Astrocyte (in vitro differentiated cells and primary cell): ENCODE data around the gene CIB4. TPM values are rescaled to one million over a fixed set of nuclear protein-coding genes. Genes with fewer than 3 reads are reported as not detected.

Experiments used
- DNase-seq: peaks from one replicate; pipeline ENCODE4 v3.0.0-alpha.2; 2010; ENCODE audit warnings: low read depth
- FAIRE-seq: peaks from 2 replicates; lab custom pipeline; 2011; peaks lifted over from hg19 to GRCh38; lab: Jason Lieb, UNC
- H2AFZ ChIP-seq: 2 replicates; pipeline ENCODE4 v1.6.0; 2012; ENCODE audit warnings: low read depth, low read length, inconsistent platforms
- H3K27ac ChIP-seq: 2 replicates; pipeline ENCODE4 v1.5.1; 2011; ENCODE audit warnings: low read depth, low read length, inconsistent platforms
- H3K27me3 ChIP-seq: 2 replicates; pipeline ENCODE4 v1.6.0; 2011; ENCODE audit warnings: low read length, inconsistent platforms; ENCODE audit not compliant: insufficient read depth
- H3K36me3 ChIP-seq: 2 replicates; pipeline ENCODE4 v1.5.1; 2011; ENCODE audit warnings: low read length, inconsistent platforms; ENCODE audit not compliant: insufficient read depth
- H3K4me1 ChIP-seq: 2 replicates; pipeline ENCODE4 v1.5.1; 2011; ENCODE audit warnings: low read length, inconsistent platforms; ENCODE audit not compliant: insufficient read depth
- H3K4me2 ChIP-seq: 2 replicates; pipeline ENCODE4 v1.6.0; 2012; ENCODE audit warnings: low read length, inconsistent platforms
- H3K4me3 ChIP-seq: 2 replicates; pipeline ENCODE4 v1.5.1; 2011; ENCODE audit warnings: low read depth, mild to moderate bottlenecking, low read length, inconsistent platforms; ENCODE audit not compliant: insufficient read depth
- H3K79me2 ChIP-seq: 2 replicates; pipeline ENCODE4 v1.6.0; 2012; ENCODE audit warnings: mild to moderate bottlenecking, low read length, inconsistent platforms; ENCODE audit not compliant: insufficient read depth
- H3K9ac ChIP-seq: 2 replicates; pipeline ENCODE4 v1.6.0; 2012; ENCODE audit warnings: mild to moderate bottlenecking, low read length, inconsistent platforms
- H3K9me3 ChIP-seq: 2 replicates; pipeline ENCODE4 v1.5.1; 2012; ENCODE audit warnings: low read depth, mild to moderate bottlenecking, low read length, inconsistent platforms; ENCODE audit not compliant: insufficient read depth
- H4K20me1 ChIP-seq: 2 replicates; pipeline ENCODE4 v1.6.0; 2012; ENCODE audit warnings: low read length, inconsistent platforms; ENCODE audit not compliant: insufficient read depth
- H3K27ac Mint-ChIP-seq: one replicate; pipeline ENCODE4 v1.8.0; 2021; ENCODE audit warnings: mild to moderate bottlenecking, mixed read lengths; ENCODE audit not compliant: unreplicated experiment
- H3K27me3 Mint-ChIP-seq: one replicate; pipeline ENCODE4 v1.8.0; 2021; ENCODE audit warnings: low read depth, mixed read lengths; ENCODE audit not compliant: unreplicated experiment
- H3K36me3 Mint-ChIP-seq: one replicate; pipeline ENCODE4 v1.8.0; 2021; ENCODE audit warnings: low read depth, mixed read lengths; ENCODE audit not compliant: unreplicated experiment
- H3K4me1 Mint-ChIP-seq: one replicate; pipeline ENCODE4 v1.8.0; 2021; ENCODE audit warnings: low read depth, mixed read lengths; ENCODE audit not compliant: unreplicated experiment
- H3K4me3 Mint-ChIP-seq: one replicate; pipeline ENCODE4 v1.8.0; 2021; ENCODE audit warnings: mild to moderate bottlenecking, moderate library complexity, mixed read lengths; ENCODE audit not compliant: unreplicated experiment
- H3K9me3 Mint-ChIP-seq: one replicate; pipeline ENCODE4 v1.8.0; 2021; ENCODE audit warnings: mild to moderate bottlenecking, mixed read lengths; ENCODE audit not compliant: unreplicated experiment
- EZH2 ChIP-seq: IDR thresholded peaks from 2 replicates; pipeline ENCODE4 v1.6.1; 2012; ENCODE audit warnings: mild to moderate bottlenecking, low read length, inconsistent platforms; ENCODE audit not compliant: insufficient read depth
- total RNA-seq: library from RNA; stranded (reverse); gene quantifications from 2 replicates; pipeline ENCODE4 v1.2.1, GENCODE V29; 2021
- TF ChIP-seq, protein P1 (sequence below): IDR thresholded peaks from 2 replicates; pipeline ENCODE4 v1.5.1; 2011; ENCODE audit warnings: low read depth, mild to moderate bottlenecking, inconsistent platforms, low read length, moderate library complexity; ENCODE audit not compliant: insufficient read depth

CIB4 gene
- total RNA-seq, 1 donor from 2014 or later, result not detected

DNA sequence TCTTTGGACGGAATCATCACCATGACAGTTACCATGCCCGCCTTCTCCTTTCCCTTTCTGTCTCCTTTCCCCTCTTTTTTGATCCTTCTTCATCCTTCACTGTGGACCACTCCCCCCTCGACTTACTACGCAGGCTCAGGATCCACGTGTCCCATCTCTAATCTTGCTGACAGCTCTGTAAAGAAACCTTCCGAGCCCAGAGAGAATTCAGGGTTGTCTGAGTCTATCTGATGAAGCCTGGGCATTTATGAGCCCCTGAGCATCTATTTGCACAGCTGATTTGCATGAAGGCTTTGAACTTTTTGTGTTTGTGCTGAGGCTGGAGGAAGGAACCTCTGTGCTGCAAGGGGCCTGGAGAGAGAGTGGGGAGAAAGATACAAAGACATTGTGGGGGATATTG is 50.7 kb downstream of the CIB4 start:
- DNase-seq, result no peak
- H3K4me1 ChIP-seq, result no peaks in the 10 kb centered on the region
- no peak for FAIRE-seq
- Mint-ChIP-seq H3K27ac (no peak overlapping the region), H3K36me3 (no peaks in the 10 kb centered on the region), H3K9me3 (peaks cover 1% of the 10 kb centered on the region), H3K27me3 (peaks cover 70% of the 10 kb centered on the region), H3K4me3 (no peak overlapping the region), H3K4me1 (no peaks in the 10 kb centered on the region)
- TF ChIP-seq EZH2, result no peak
- TF ChIP-seq, protein P1, sequence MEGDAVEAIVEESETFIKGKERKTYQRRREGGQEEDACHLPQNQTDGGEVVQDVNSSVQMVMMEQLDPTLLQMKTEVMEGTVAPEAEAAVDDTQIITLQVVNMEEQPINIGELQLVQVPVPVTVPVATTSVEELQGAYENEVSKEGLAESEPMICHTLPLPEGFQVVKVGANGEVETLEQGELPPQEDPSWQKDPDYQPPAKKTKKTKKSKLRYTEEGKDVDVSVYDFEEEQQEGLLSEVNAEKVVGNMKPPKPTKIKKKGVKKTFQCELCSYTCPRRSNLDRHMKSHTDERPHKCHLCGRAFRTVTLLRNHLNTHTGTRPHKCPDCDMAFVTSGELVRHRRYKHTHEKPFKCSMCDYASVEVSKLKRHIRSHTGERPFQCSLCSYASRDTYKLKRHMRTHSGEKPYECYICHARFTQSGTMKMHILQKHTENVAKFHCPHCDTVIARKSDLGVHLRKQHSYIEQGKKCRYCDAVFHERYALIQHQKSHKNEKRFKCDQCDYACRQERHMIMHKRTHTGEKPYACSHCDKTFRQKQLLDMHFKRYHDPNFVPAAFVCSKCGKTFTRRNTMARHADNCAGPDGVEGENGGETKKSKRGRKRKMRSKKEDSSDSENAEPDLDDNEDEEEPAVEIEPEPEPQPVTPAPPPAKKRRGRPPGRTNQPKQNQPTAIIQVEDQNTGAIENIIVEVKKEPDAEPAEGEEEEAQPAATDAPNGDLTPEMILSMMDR, result no peak
- H4K20me1 ChIP-seq, result no peaks in the 10 kb centered on the region
- H3K9me3 ChIP-seq, result no peaks in the 10 kb centered on the region
- no peaks in the 10 kb centered on the region for H3K36me3 ChIP-seq
- no peak overlapping the region for H3K4me3 ChIP-seq
- H3K4me2 ChIP-seq, result no peak overlapping the region
- H3K9ac ChIP-seq, result no peak overlapping the region
- H2AFZ ChIP-seq, result no peak overlapping the region
- no peak overlapping the region for H3K27ac ChIP-seq
- H3K79me2 ChIP-seq, result no peaks in the 10 kb centered on the region
- peaks cover 76% of the 10 kb centered on the region for H3K27me3 ChIP-seq

DNA sequence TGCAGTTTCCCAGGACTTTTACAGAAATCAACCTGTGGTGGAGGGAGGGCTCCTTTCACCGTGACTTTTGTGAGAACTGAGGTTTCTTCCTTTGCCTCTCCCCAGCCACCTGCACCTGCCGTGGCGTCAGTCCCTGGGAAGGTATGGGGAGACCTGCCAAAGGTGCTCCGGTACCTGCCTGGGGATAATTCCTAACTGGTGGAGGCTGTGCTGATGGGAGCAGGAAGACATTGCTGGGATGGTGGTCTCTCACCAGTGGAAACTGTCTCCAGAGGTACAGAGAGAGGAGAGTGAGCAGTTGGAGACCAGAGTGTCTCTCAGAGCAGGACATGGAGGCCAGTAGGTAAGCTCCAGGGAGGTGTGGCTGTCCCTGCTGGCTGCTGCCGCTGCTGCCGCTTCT is 52.6 kb downstream of the CIB4 start:
- no peak for DNase-seq
- Mint-ChIP-seq H3K4me1 (no peaks in the 10 kb centered on the region), H3K27ac (no peak overlapping the region), H3K36me3 (no peaks in the 10 kb centered on the region), H3K4me3 (no peak overlapping the region), H3K9me3 (peaks cover 1% of the 10 kb centered on the region), H3K27me3 (peaks cover 65% of the 10 kb centered on the region)
- no peaks in the 10 kb centered on the region for H3K79me2 ChIP-seq
- H3K9me3 ChIP-seq, result no peaks in the 10 kb centered on the region
- no peak overlapping the region for H3K9ac ChIP-seq
- H2AFZ ChIP-seq, result no peak overlapping the region
- no peak for FAIRE-seq
- H4K20me1 ChIP-seq, result no peaks in the 10 kb centered on the region
- H3K4me2 ChIP-seq, result no peak overlapping the region
- H3K4me3 ChIP-seq, result no peak overlapping the region
- peaks cover 61% of the 10 kb centered on the region for H3K27me3 ChIP-seq
- TF ChIP-seq EZH2, result no peak
- TF ChIP-seq, protein P1, result no peak
- no peaks in the 10 kb centered on the region for H3K36me3 ChIP-seq
- no peaks in the 10 kb centered on the region for H3K4me1 ChIP-seq
- H3K27ac ChIP-seq, result no peak overlapping the region

DNA sequence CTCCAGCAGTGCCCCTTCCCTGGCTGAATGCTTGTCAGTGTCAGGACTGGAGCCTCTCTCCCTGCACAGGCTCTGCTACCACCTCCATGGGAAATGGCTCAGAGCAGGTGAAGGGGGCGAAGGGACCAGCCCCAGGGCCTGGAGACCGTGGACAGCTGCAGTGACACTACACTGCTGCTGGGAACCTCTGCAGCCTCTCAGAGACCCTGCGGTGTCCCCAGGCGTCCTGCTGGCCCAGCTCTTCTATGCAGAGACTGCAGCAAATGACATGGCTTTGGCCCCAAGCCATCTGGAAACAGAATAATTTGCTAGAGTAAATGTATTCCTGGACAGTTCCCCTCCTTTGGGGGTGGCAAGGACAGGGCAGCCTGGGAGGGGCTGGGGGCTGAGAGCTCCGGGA is 53.2 kb downstream of the CIB4 start:
- no peak overlapping the region for H3K4me3 ChIP-seq
- H3K79me2 ChIP-seq, result no peaks in the 10 kb centered on the region
- H3K4me2 ChIP-seq, result no peak overlapping the region
- H3K4me1 ChIP-seq, result no peaks in the 10 kb centered on the region
- H3K9me3 Mint-ChIP-seq, result peaks cover 1% of the 10 kb centered on the region
- no peak overlapping the region for H3K9ac ChIP-seq
- H3K4me1 Mint-ChIP-seq, result no peaks in the 10 kb centered on the region
- no peak overlapping the region for H2AFZ ChIP-seq
- no peaks in the 10 kb centered on the region for H3K36me3 ChIP-seq
- H3K9me3 ChIP-seq, result no peaks in the 10 kb centered on the region
- FAIRE-seq (no peak), DNase-seq (no peak)
- no peaks in the 10 kb centered on the region for H4K20me1 ChIP-seq
- no peak overlapping the region for H3K4me3 Mint-ChIP-seq
- H3K36me3 Mint-ChIP-seq, result no peaks in the 10 kb centered on the region
- H3K27ac ChIP-seq, result no peak overlapping the region
- TF ChIP-seq, protein P1, result no peak
- TF ChIP-seq EZH2, result no peak
- H3K27ac Mint-ChIP-seq, result no peak overlapping the region
- H3K27me3 Mint-ChIP-seq, result peaks cover 68% of the 10 kb centered on the region
- peaks cover 57% of the 10 kb centered on the region for H3K27me3 ChIP-seq
